Measurements from ENCODE around the gene SPA17.

- TF ChIP-seq POLR2AphosphoS5 (IDR thresholded peaks at IDR 0.05; ENCODE audit: low read depth, low read length) (no peak), SIN3A (IDR thresholded peaks at IDR 0.05; ENCODE audit: borderline replicate concordance, insufficient read depth, low read length) (no peak), REST (IDR thresholded peaks at IDR 0.05; ENCODE audit: insufficient read depth in 1 of 2, low read depth in 2 of 2, low read length in 2 of 2) (no peak), FOXP2 (optimal IDR thresholded peaks at IDR 0.05; ENCODE audit: borderline replicate concordance, extremely low read depth, extremely low read length, insufficient read depth) (no peak)
Measured at GRCh38 chr11:124699547-124699946, 25.8 kb downstream of the SPA17 start.

Measured in PFSK-1 (cell line).